ENCODE data around the gene AUTS2. TPM values are rescaled to one million over a fixed set of nuclear protein-coding genes. Genes with fewer than 3 reads are reported as not detected.

AUTS2 gene
- total RNA-seq, 1 experiment from 2014 or later = 256 TPM

DNA sequence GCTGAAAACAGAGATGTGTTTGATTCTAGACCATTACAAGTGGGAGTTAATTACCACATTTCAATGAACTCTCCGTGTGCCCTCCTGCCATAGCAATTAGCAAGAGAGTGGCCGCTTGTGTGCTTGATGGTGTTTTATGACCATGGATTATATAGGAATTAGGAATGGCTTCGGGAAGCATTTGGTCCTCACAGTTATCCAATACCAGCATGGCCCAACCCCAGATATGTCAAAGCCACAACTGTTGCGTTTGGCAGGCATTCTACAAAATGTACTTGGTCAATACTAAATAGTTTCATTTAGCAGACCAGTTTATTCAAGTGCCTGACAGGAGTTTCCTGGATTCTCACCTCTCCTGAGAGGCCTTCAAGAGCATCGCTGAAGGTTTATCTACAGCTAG lies 1024.7 kb downstream of the AUTS2 start:
- Histone ChIP-seq H3K23me2 (ENCODE audit: insufficient read length, low read depth, low read length, poor library complexity, severe bottlenecking) (no peaks in the 10 kb centered on the region), H3K9me3 (ENCODE audit: control insufficient read depth, low read depth, low read length) (no peaks in the 10 kb centered on the region), H3K4me2 (ENCODE audit: insufficient read depth, insufficient read length, low read length) (no peak overlapping the region), H2AK5ac (ENCODE audit: insufficient read length, low read length) (no peak overlapping the region), H2BK5ac (ENCODE audit: insufficient read length, low read length) (no peak overlapping the region), H3T11ph (ENCODE audit: low read length) (no peak overlapping the region), H4K8ac (replicated peaks; ENCODE audit: insufficient read length, low read depth, low read length) (no peak overlapping the region), H4K20me1 (ENCODE audit: control insufficient read depth, insufficient read depth, insufficient read length) (no peaks in the 10 kb centered on the region), H3K79me2 (ENCODE audit: insufficient read depth, low read length) (no peaks in the 10 kb centered on the region), H3K27me3 (ENCODE audit: insufficient read depth, low read length) (no peaks in the 10 kb centered on the region; the same call in 1 of the 2 replicates), H3K14ac (ENCODE audit: insufficient read depth, low read length) (no peak overlapping the region), H2BK15ac (ENCODE audit: low read depth, low read length) (no peak overlapping the region), H2BK120ac (ENCODE audit: low read depth, low read length, poor library complexity, severe bottlenecking) (no peak overlapping the region), H4K5ac (ENCODE audit: insufficient read length, low read depth, low read length) (no peak overlapping the region), H3K4me1 (ENCODE audit: insufficient read depth, low read length) (peaks cover 4% of the 10 kb centered on the region; the same call in 1 of the 2 replicates), H3K56ac (ENCODE audit: insufficient read length, low read depth, low read length) (no peak overlapping the region), H2BK12ac (ENCODE audit: insufficient read length, low read depth, low read length) (no peak overlapping the region), H2AFZ (ENCODE audit: low read length) (no peak overlapping the region), H3K23ac (ENCODE audit: insufficient read length, low read depth, low read length) (no peak overlapping the region), H3K9ac (ENCODE audit: extremely low read depth, insufficient read length, low read length) (no peak overlapping the region), H3K4ac (ENCODE audit: low read depth, low read length) (no peak overlapping the region), H3K79me1 (ENCODE audit: insufficient read depth, low read depth, low read length, poor library complexity, severe bottlenecking) (no peaks in the 10 kb centered on the region), H4K91ac (ENCODE audit: insufficient read length, low read depth, low read length) (no peak overlapping the region), H2BK20ac (ENCODE audit: low read depth, low read length, poor library complexity, severe bottlenecking) (no peak overlapping the region), H3K27ac (ENCODE audit: insufficient read length, low read depth, low read length) (no peak overlapping the region), H3K18ac (ENCODE audit: insufficient read length, low read depth, low read length) (no peak overlapping the region)
- no peak for DNase-seq
- Mint-ChIP-seq H3K4me3 (no peak overlapping the region), H3K4me1 (peaks cover 32 to 40% of the 10 kb centered on the region in 2 experiments), H3K27ac (no peak overlapping the region), H3K36me3 (ENCODE audit: insufficient read depth in 1 of 3, low read depth in 3 of 3) (peaks cover 0 to 4% (median 0%) of the 10 kb centered on the region in 3 experiments; a peak in 4 of 7 replicates), H3K9me3 (peaks cover 0 to 5% of the 10 kb centered on the region in 2 experiments; a peak in 3 of 5 replicates), H3K27me3 (ENCODE audit: low read depth) (peaks cover 38% of the 10 kb centered on the region)
- TF ChIP-seq, protein P1, sequence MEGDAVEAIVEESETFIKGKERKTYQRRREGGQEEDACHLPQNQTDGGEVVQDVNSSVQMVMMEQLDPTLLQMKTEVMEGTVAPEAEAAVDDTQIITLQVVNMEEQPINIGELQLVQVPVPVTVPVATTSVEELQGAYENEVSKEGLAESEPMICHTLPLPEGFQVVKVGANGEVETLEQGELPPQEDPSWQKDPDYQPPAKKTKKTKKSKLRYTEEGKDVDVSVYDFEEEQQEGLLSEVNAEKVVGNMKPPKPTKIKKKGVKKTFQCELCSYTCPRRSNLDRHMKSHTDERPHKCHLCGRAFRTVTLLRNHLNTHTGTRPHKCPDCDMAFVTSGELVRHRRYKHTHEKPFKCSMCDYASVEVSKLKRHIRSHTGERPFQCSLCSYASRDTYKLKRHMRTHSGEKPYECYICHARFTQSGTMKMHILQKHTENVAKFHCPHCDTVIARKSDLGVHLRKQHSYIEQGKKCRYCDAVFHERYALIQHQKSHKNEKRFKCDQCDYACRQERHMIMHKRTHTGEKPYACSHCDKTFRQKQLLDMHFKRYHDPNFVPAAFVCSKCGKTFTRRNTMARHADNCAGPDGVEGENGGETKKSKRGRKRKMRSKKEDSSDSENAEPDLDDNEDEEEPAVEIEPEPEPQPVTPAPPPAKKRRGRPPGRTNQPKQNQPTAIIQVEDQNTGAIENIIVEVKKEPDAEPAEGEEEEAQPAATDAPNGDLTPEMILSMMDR (conservative IDR thresholded peaks at IDR 0.05) = no peak
- WGBS (ENCODE audit: extremely low coverage, insufficient read length, low lambda C conversion rate) = no CpG with 5 or more reads among the region's 5 CpGs

Measured in H9 (cell line).